Measurements from ENCODE around the gene OR5AL1.

Gene OR5AL1

GRCh38 chr11:56410801-56411200 lies 1.7 kb upstream of the OR5AL1 start:
- no peak for DNase-seq (ENCODE audit: low read depth)
- TF ChIP-seq CTCF (IDR thresholded peaks at IDR 0.05; ENCODE audit: low read depth, low read length, missing control alignments) = no peak
- H3K4me3 ChIP-seq (ENCODE audit: low read depth, low read length) = no peak overlapping the region

GRCh38 chr11:56453521-56453920 lies 41.0 kb downstream of the OR5AL1 start:
- no peak for TF ChIP-seq CTCF (IDR thresholded peaks at IDR 0.05; ENCODE audit: low read depth, low read length, missing control alignments)
- DNase-seq (ENCODE audit: low read depth) = no peak
- H3K4me3 ChIP-seq (ENCODE audit: low read depth, low read length) = no peak overlapping the region

GRCh38 chr11:56457076-56457475 lies 44.6 kb downstream of the OR5AL1 start:
- no peak for TF ChIP-seq CTCF (IDR thresholded peaks at IDR 0.05; ENCODE audit: low read depth, low read length, missing control alignments)
- H3K4me3 ChIP-seq (ENCODE audit: low read depth, low read length) = no peak overlapping the region
- DNase-seq (ENCODE audit: low read depth) = no peak
